H1 (cell line): ENCODE data around the gene GLI1.

ENCODE experiments used
- POLR2A ChIP-seq, 2 experiments: IDR thresholded peaks; 1 replicate in 1 of 2; 2 replicates in 1 of 2; pipeline ENCODE4 v1.6.1; 2011; ENCODE audit warnings: low read depth in 2 of 2, low read length in 2 of 2, mild to moderate bottlenecking in 2 of 2; ENCODE audit errors: control extremely low read depth in 1 of 2
- TEAD4 ChIP-seq: IDR thresholded peaks from 2 replicates; pipeline ENCODE4 v1.6.1; 2012; ENCODE audit warnings: low read depth, low read length, inconsistent platforms, mixed read lengths
- TF ChIP-seq, protein P1 (sequence below), 3 experiments: IDR thresholded peaks; 1 replicate in 2 of 3; 2 replicates in 1 of 3; pipeline versions ENCODE4 v1.5.1 to v1.6.1; 2011; ENCODE audit warnings: low read length in 3 of 3, mild to moderate bottlenecking in 3 of 3, inconsistent platforms in 2 of 3, low read depth in 1 of 3, moderate library complexity in 1 of 3; ENCODE audit not compliant: insufficient read depth in 1 of 3; ENCODE audit errors: control extremely low read depth in 1 of 3

GRCh38 chr12:57434517-57435223 is 24.9 kb upstream of the GLI1 start, which contains the start of gene INHBC:
- TF ChIP-seq POLR2A (IDR thresholded peaks at IDR 0.05; ENCODE audit: control extremely low read depth in 1 of 2, low read depth in 2 of 2, low read length in 2 of 2) (no peak), TEAD4 (no peak)
- TF ChIP-seq, protein P1, sequence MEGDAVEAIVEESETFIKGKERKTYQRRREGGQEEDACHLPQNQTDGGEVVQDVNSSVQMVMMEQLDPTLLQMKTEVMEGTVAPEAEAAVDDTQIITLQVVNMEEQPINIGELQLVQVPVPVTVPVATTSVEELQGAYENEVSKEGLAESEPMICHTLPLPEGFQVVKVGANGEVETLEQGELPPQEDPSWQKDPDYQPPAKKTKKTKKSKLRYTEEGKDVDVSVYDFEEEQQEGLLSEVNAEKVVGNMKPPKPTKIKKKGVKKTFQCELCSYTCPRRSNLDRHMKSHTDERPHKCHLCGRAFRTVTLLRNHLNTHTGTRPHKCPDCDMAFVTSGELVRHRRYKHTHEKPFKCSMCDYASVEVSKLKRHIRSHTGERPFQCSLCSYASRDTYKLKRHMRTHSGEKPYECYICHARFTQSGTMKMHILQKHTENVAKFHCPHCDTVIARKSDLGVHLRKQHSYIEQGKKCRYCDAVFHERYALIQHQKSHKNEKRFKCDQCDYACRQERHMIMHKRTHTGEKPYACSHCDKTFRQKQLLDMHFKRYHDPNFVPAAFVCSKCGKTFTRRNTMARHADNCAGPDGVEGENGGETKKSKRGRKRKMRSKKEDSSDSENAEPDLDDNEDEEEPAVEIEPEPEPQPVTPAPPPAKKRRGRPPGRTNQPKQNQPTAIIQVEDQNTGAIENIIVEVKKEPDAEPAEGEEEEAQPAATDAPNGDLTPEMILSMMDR (IDR thresholded peaks at IDR 0.05; ENCODE audit: control extremely low read depth in 1 of 3, insufficient read depth in 1 of 3, low read depth in 1 of 3, low read length in 3 of 3) = no peak
